Esophagus squamous epithelium (tissue), 5 donors: ENCODE results near the gene HOXD8. TPM values are rescaled to one million over a fixed set of nuclear protein-coding genes. Genes with fewer than 3 reads are reported as not detected.

Experiments
- DNase-seq: peaks from one replicate; lab custom pipeline; 2025; lab: John Stamatoyannopoulos, UW
- H3K27ac ChIP-seq, 4 donors: fragments of 200-600 bp; sonication (generic); one replicate each; pipeline ENCODE4 v1.5.1; 2016 to 2019; ENCODE audit warnings: mild to moderate bottlenecking in 1 of 4
- H3K27me3 ChIP-seq, 4 donors: fragments of 200-600 bp; sonication (generic); 1 replicate in 3 of 4; 2 replicates in 1 of 4; pipeline versions ENCODE4 v1.5.1 to v1.6.0; 2017 to 2021; ENCODE audit warnings: antibody characterized with exemption in 1 of 4
- H3K36me3 ChIP-seq, 3 donors: fragments of 200-600 bp; sonication (generic); one replicate each; pipeline ENCODE4 v1.5.1; 2016 to 2019
- H3K4me1 ChIP-seq, 3 donors: fragments of 200-600 bp; sonication (generic); one replicate each; pipeline ENCODE4 v1.5.1; 2017 to 2019
- H3K4me3 ChIP-seq, 4 donors: fragments of 200-600 bp; sonication (generic); 1 replicate in 3 of 4; 2 replicates in 1 of 4; pipeline ENCODE4 v1.5.1; 2016 to 2019; ENCODE audit warnings: mild to moderate bottlenecking in 2 of 4, moderate library complexity in 1 of 4
- H3K9me3 ChIP-seq, 3 donors: fragments of 200-600 bp; sonication (generic); one replicate each; pipeline ENCODE4 v1.5.1; 2016 to 2019
- POLR2A ChIP-seq, 4 donors: fragments of 450-650 bp; IDR thresholded peaks; one replicate each; pipeline ENCODE4 v1.6.1; 2017; ENCODE audit warnings: antibody characterized with exemption in 4 of 4, mild to moderate bottlenecking in 4 of 4, moderate library complexity in 3 of 4
- WGBS, 2 donors: methylation state at CpG; one replicate each; pipeline ENCODE4 v1.1.5; 2018; 5-methylcytosine and 5-hydroxymethylcytosine counted together
- intact Hi-C: fragments of 100-400 bp; cut with DNase I; formaldehyde crosslinking; loops from one replicate; pipeline ENCODE4 v1.15.0; 2022
- total RNA-seq, 4 donors: library from RNA; depleted of rRNA; stranded (reverse); fragments of >200 nt; gene quantifications; one replicate each; pipeline ENCODE4 v1.1.0, GENCODE V29; 2016
- TF ChIP-seq, protein P1 (sequence below), 6 experiments: fragments of 450-650 bp in 4 of 6; fragments of 200-600 bp in 2 of 6; sonication (generic) in 2 of 6; IDR thresholded peaks; one replicate each; pipeline ENCODE4 v1.5.1; 2016 to 2019; ENCODE audit warnings: antibody characterized with exemption in 6 of 6, mild to moderate bottlenecking in 4 of 6, moderate library complexity in 4 of 6
- donor health status: DM: yes; HTN: yes; CAD: no.

Gene HOXD8
- 1 to 10 TPM in 3 of 4 donors, not detected in 1; 1.2 to 4.6 (median 1.2) TPM for total RNA-seq

DNA sequence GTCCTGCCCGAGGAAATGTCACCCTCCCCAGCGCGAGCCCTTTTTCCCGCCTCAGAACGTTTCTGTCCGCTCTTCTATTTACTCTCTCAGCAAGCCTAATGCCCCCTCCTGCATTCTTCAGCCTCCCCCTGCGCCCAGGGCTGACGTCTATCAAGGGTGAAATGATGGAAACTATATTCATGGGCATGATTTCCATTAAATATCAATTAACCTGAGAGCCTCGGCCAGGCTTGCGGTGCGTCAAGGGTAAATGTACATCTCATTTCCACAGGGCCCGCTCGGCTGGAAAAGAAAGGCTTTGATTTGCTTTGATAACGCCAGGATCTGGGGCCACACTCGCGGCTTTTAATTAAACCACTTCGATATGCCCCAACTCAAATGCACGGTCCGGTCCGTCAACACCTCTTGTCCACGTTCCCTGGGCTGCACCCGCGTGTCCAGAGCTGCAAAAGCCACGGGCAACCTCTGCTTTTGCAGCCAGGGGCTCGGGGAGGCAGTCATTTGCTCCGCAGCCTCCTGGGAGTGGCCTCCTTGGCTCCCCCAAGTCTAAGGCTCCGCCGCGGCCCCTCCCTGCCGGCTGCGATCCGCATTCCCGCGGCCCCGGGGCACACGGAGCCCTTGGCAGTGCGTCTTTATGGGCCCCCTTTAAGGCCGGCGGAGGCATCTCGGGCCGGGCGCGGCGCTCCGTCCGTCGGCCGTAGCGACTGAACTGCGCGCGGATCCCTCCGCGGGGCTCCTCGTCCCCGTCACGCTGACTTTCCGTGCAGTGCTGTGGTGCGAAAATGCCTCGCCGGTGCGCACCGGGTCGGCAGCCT is at the start of gene HOXD8:
TSS of gene HOXD8 (plus strand) at position 724 of the 815 bp plus-strand sequence. CDS start 662 bp downstream, outside the sequence.
- 3 to 12% methylated on average over 14 to 15 of the region's 64 CpGs for WGBS, 2 donors
- Histone ChIP-seq H3K9me3 (no peaks in the 10 kb centered on the region), H3K4me3 (peak within 1 kb of the TSS; percentile 27 to 62 (median 46)), H3K36me3 (no peaks in the 10 kb centered on the region), H3K27me3 (peaks cover 25 to 100% (median 57%) of the 10 kb centered on the region in 4 donors), H3K4me1 (peaks cover 5 to 59% (median 9%) of the 10 kb centered on the region in 3 donors), H3K27ac (peak within 1 kb of the TSS; percentile 66 to 86 (median 74))
- intact Hi-C loops, result loop anchor here (5.0 to 10.0 kb wide), 3 partner anchors 508 to 1016 kb away; no protein-coding TSS in a partner anchor
- TF ChIP-seq POLR2A (IDR thresholded peaks at IDR 0.05), result peak in 2 of 4 donors; percentile 36 to 42
- TF ChIP-seq, protein P1, sequence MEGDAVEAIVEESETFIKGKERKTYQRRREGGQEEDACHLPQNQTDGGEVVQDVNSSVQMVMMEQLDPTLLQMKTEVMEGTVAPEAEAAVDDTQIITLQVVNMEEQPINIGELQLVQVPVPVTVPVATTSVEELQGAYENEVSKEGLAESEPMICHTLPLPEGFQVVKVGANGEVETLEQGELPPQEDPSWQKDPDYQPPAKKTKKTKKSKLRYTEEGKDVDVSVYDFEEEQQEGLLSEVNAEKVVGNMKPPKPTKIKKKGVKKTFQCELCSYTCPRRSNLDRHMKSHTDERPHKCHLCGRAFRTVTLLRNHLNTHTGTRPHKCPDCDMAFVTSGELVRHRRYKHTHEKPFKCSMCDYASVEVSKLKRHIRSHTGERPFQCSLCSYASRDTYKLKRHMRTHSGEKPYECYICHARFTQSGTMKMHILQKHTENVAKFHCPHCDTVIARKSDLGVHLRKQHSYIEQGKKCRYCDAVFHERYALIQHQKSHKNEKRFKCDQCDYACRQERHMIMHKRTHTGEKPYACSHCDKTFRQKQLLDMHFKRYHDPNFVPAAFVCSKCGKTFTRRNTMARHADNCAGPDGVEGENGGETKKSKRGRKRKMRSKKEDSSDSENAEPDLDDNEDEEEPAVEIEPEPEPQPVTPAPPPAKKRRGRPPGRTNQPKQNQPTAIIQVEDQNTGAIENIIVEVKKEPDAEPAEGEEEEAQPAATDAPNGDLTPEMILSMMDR (IDR thresholded peaks at IDR 0.05), result no peak
- DNase-seq, result no peak

DNA sequence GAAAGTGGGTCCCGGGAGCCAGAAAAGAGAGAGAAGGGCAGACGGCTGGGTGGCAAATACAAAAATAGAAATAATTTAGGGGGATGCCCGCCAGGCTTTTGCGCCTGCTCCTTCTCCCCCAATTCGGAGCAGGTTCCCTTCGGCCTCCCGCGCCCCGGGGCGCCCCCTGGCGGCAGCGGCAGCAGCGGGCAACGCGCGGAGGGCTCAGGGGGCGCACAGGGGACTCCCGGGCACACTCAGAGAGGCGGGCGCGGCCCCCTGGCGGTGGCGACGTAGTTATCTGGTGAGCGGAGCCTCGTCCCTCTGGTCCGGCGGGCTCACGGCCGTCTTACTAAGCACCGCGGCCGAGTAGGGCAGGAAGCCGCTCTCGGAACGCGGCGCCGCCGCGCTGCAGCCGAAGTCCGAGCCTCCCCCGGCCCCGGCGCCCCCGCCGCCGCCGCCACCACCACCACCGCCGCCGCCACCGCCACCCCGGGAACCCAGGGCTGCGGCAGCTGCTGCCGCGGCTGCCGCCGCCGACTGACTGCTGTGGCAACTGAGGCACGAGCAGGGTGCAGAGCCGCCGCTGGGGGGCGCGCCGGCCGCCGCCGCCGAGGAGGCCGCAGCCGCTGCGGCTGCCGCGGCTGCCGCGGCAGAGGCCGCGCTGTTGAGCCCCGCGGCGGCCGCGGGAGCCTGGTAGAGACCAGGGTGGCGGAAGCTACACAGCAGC is 49.5 kb upstream of the HOXD8 start:
- Histone ChIP-seq H3K4me1 (peaks cover 0 to 53% (median 10%) of the 10 kb centered on the region in 3 donors), H3K9me3 (peaks cover 0 to 20% (median 13%) of the 10 kb centered on the region in 3 donors), H3K27ac (no peak overlapping the region), H3K4me3 (peak overlapping the region in 2 of 4 donors; percentile 38 to 53), H3K27me3 (peaks cover 47 to 100% (median 73%) of the 10 kb centered on the region in 4 donors), H3K36me3 (no peaks in the 10 kb centered on the region)
- DNase-seq, result no peak
- intact Hi-C loops, result loop anchor here (10.0 kb wide), 1 partner anchor 715 kb away; no protein-coding TSS in a partner anchor
- TF ChIP-seq POLR2A (IDR thresholded peaks at IDR 0.05), result no peak
- TF ChIP-seq, protein P1 (IDR thresholded peaks at IDR 0.05), result peak in 4 of 6 experiments; percentile 27 to 59 (median 36)
- 3% methylated on average over 29 of the region's 86 CpGs; no CpG with 5 or more reads in 1 of the 2 donors for WGBS, 2 donors

DNA sequence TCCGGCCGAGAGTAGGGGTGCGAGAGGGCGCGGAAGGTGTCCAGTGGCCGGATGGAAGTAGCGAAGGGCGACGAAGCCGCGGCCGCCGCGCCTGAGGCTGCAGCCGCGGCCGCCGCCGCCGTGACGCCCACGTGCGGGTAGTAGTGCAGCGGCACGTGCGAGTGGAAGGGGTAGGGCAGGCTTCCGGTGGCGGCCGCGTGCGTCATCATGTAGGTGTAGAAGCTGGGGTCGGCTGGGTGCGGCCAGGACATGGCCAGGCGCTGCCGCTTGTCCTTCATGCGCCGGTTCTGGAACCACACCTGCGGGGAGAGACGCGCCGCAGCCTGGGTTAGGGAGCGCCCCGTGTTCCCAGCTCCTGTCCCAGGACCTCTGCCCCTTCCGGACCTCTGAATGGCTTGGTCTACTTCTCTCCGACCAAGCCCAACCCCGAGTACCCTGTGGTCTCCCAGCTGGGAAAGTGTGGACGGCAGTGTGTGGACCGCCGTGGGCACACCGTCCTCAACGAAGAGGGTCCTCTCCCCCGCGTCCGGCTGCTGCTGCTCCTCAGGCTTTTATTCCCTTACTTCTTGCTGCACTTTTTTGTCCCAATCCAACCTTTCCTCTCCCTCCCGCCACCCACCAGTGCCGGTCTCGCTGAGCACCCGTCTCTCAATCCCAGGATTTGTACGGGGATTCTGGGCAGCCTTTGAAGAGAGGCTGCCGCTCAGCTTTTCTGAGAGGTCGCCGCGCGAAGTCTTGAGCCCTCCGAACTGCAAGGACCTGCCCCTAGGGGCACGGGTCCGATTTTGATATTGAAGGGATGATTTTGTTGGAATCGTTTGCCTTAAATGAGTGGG is 48.7 kb upstream of the HOXD8 start:
- 23% methylated on average over 23 to 30 of the region's 68 CpGs for WGBS, 2 donors
- peaks cover 0 to 20% (median 13%) of the 10 kb centered on the region in 3 donors for H3K9me3 ChIP-seq
- no peak for DNase-seq
- peak overlapping the region in 2 of 4 donors; percentile 38 to 53 for H3K4me3 ChIP-seq
- no peak overlapping the region for H3K27ac ChIP-seq
- intact Hi-C loops, result loop anchor here (10.0 kb wide), 1 partner anchor 716 kb away; no protein-coding TSS in a partner anchor
- H3K27me3 ChIP-seq, result peaks cover 55 to 100% (median 79%) of the 10 kb centered on the region in 4 donors
- no peaks in the 10 kb centered on the region for H3K36me3 ChIP-seq
- peaks cover 0 to 60% (median 10%) of the 10 kb centered on the region in 3 donors for H3K4me1 ChIP-seq
- no peak for TF ChIP-seq POLR2A (IDR thresholded peaks at IDR 0.05)
- TF ChIP-seq, protein P1 (IDR thresholded peaks at IDR 0.05), result no peak

DNA sequence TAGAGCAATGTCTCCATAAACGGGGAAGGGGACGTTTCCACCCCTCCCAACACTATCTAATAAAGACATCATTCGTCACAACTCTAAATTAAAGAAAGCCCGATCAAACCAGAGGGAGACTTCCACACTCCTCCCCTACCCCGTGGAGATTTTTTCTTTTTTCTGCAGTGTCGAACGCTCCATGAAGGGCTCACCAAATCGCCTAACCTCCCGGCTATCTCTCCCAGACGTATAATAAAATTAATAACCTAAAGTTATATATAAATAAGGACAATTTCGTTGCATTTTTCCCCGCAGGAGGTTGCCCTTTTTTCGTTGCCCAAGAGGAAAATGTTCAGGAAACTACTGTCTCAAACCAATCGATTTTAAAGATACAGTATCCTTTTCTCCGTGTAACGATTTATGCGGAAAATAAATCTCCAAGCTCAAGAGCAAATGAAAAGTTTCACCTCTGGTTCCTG is 48.1 kb upstream of the HOXD8 start:
- Histone ChIP-seq H3K4me3 (no peak overlapping the region), H3K27ac (no peak overlapping the region), H3K9me3 (peaks cover 0 to 20% (median 13%) of the 10 kb centered on the region in 3 donors), H3K36me3 (no peaks in the 10 kb centered on the region), H3K27me3 (peaks cover 60 to 100% (median 81%) of the 10 kb centered on the region in 4 donors), H3K4me1 (peaks cover 0 to 67% (median 13%) of the 10 kb centered on the region in 3 donors)
- WGBS, 2 donors, result 17 to 18% methylated on average over 17 of the region's 17 CpGs
- TF ChIP-seq, protein P1 (IDR thresholded peaks at IDR 0.05), result no peak
- no peak for TF ChIP-seq POLR2A (IDR thresholded peaks at IDR 0.05)
- DNase-seq, result no peak
- intact Hi-C loops, result loop anchor here (10.0 kb wide), 1 partner anchor 717 kb away; no protein-coding TSS in a partner anchor
